Endodermal cell (in vitro differentiated cells): Measurements from ENCODE around the gene EPN2. TPM values are rescaled to one million over a fixed set of nuclear protein-coding genes. Genes with fewer than 3 reads are reported as not detected.

Source experiments
- DNase-seq: peaks from one replicate; pipeline ENCODE4 v3.0.0-alpha.2; 2017
- H3K27ac ChIP-seq: 2 replicates; pipeline ENCODE4 v1.5.1; 2013; ENCODE audit warnings: mild to moderate bottlenecking, low read depth, low read length, moderate library complexity
- H3K27me3 ChIP-seq: 2 replicates; pipeline ENCODE4 v1.6.1; 2013; ENCODE audit warnings: mild to moderate bottlenecking, low read length, moderate library complexity; ENCODE audit not compliant: insufficient read depth, control insufficient read depth, poor library complexity, severe bottlenecking
- H3K36me3 ChIP-seq: 2 replicates; pipeline ENCODE4 v1.7.0; 2013; ENCODE audit warnings: mild to moderate bottlenecking, low read length, moderate library complexity; ENCODE audit not compliant: control insufficient read depth, insufficient read depth
- H3K4me1 ChIP-seq: one replicate; pipeline ENCODE4 v1.7.0; 2013; ENCODE audit warnings: low read length; ENCODE audit not compliant: control insufficient read depth, insufficient read depth
- H3K4me3 ChIP-seq: 2 replicates; pipeline ENCODE4 v1.5.1; 2013; ENCODE audit warnings: mild to moderate bottlenecking, low read length, moderate library complexity
- H3K9ac ChIP-seq: 2 replicates; pipeline ENCODE4 v1.6.1; 2013; ENCODE audit warnings: mild to moderate bottlenecking, low read length, moderate library complexity; ENCODE audit not compliant: poor library complexity, severe bottlenecking; ENCODE audit errors: extremely low read depth
- H3K9me3 ChIP-seq: 2 replicates; pipeline ENCODE4 v1.6.1; 2013; ENCODE audit warnings: mild to moderate bottlenecking, low read length, moderate library complexity; ENCODE audit not compliant: control insufficient read depth
- H3K27ac Mint-ChIP-seq: 2 replicates; pipeline ENCODE4 v1.8.0; 2020; ENCODE audit warnings: mixed read lengths
- H3K27me3 Mint-ChIP-seq: 2 replicates; pipeline ENCODE4 v1.8.0; 2021; ENCODE audit warnings: mild to moderate bottlenecking, mixed read lengths; ENCODE audit not compliant: insufficient read depth
- H3K36me3 Mint-ChIP-seq: 2 replicates; pipeline ENCODE4 v1.8.0; 2020; ENCODE audit warnings: low read depth, mixed read lengths
- H3K4me1 Mint-ChIP-seq: 2 replicates; pipeline ENCODE4 v1.8.0; 2020; ENCODE audit warnings: mixed read lengths
- H3K4me3 Mint-ChIP-seq: 2 replicates; pipeline ENCODE4 v1.8.0; 2020; ENCODE audit warnings: mild to moderate bottlenecking, moderate library complexity, mixed read lengths
- H3K9me3 Mint-ChIP-seq: 2 replicates; pipeline ENCODE4 v1.8.0; 2020; ENCODE audit warnings: mild to moderate bottlenecking, mixed read lengths
- CTCF ChIP-seq: fragments of 200-600 bp; sonication (generic); conservative IDR thresholded peaks from 2 replicates; pipeline ENCODE4 v1.5.0; 2021; ENCODE audit warnings: antibody characterized with exemption, mild to moderate bottlenecking
- WGBS, 2 experiments: methylation state at CpG; one replicate each; pipeline versions ENCODE4 v1.1.5 to v1.1.7; 2013; ENCODE audit warnings: missing lambda C conversion rate in 2 of 2, mixed read lengths in 1 of 2; ENCODE audit not compliant: insufficient coverage in 1 of 2, insufficient read length in 1 of 2; 5-methylcytosine and 5-hydroxymethylcytosine counted together
- total RNA-seq, 2 donors: library from RNA; stranded (reverse); fragmentation: NEBNext Ultra II Directional in 1 of 2; extraction: Animal tissue kit (Norgen Biotek cat#: 25700) in 1 of 2; gene quantifications; 2 replicates in 1 of 2; 3 replicates in 1 of 2; pipeline ENCODE4 v1.2.1, GENCODE V29; 2021

EPN2 gene
- total RNA-seq, 2 donors from 2014 or later: 46.0 to 50.9 TPM

DNA sequence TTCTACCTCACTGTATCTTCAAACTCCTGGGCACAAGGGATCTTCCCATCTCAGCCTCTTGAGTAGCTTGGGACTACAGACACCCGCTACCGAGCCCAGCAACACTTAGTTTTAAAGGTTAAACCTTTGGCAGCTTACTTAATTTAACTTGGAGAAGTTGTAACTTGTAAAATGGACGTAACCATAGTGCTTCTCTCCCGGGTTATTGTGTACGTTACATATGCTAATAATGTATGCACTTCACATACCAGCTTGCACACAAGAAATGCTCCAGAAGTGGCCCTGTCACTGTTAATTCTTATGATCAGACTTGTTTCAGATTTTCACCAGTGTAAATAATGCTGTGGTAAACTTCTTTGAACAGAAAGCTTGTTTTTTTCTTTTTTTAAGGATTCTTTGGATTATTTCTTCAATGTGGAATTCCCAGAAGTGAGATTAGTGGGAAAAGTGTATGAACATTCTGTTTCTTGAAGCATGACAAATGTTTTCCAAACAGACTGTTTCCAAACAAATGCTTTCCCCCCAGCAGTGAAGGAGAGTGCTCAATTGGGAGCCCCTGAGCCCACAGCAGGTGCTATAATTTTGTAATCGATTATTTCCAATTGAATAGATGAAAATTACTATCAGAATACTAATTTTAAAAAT is 61.5 kb downstream of the EPN2 start:
- DNase-seq: no peak
- Mint-ChIP-seq H3K27me3 (no peaks in the 10 kb centered on the region), H3K9me3 (no peaks in the 10 kb centered on the region), H3K27ac (no peak overlapping the region), H3K4me3 (no peak overlapping the region), H3K36me3 (peaks cover 10% of the 10 kb centered on the region), H3K4me1 (peaks cover 14% of the 10 kb centered on the region)
- H3K9me3 ChIP-seq: no peaks in the 10 kb centered on the region
- 93 to 97% methylated on average over 2 to 5 of the region's 6 CpGs for WGBS, 2 experiments
- H3K9ac ChIP-seq: no peak overlapping the region
- H3K36me3 ChIP-seq: no peaks in the 10 kb centered on the region
- H3K27ac ChIP-seq: peak overlapping the region; percentile 66
- TF ChIP-seq CTCF: no peak
- H3K27me3 ChIP-seq: no peaks in the 10 kb centered on the region
- no peaks in the 10 kb centered on the region for H3K4me1 ChIP-seq
- no peak overlapping the region for H3K4me3 ChIP-seq

- no peak overlapping the region for H3K4me3 Mint-ChIP-seq
- TF ChIP-seq CTCF: no peak
- Histone ChIP-seq H3K27ac (peak overlapping the region; percentile 25), H3K36me3 (no peaks in the 10 kb centered on the region), H3K4me3 (no peak overlapping the region), H3K9me3 (no peaks in the 10 kb centered on the region), H3K9ac (no peak overlapping the region), H3K4me1 (no peaks in the 10 kb centered on the region), H3K27me3 (no peaks in the 10 kb centered on the region)
- DNase-seq: no peak
- no peaks in the 10 kb centered on the region for H3K9me3 Mint-ChIP-seq
- H3K27ac Mint-ChIP-seq: no peak overlapping the region
- peaks cover 14% of the 10 kb centered on the region for H3K4me1 Mint-ChIP-seq
- H3K27me3 Mint-ChIP-seq: no peaks in the 10 kb centered on the region
- H3K36me3 Mint-ChIP-seq: peaks cover 10% of the 10 kb centered on the region
- 83 to 87% methylated on average over 2 to 4 of the region's 4 CpGs for WGBS, 2 experiments
Observed at GRCh38 chr17:19299214-19299747, 62.1 kb downstream of the EPN2 start.

DNA sequence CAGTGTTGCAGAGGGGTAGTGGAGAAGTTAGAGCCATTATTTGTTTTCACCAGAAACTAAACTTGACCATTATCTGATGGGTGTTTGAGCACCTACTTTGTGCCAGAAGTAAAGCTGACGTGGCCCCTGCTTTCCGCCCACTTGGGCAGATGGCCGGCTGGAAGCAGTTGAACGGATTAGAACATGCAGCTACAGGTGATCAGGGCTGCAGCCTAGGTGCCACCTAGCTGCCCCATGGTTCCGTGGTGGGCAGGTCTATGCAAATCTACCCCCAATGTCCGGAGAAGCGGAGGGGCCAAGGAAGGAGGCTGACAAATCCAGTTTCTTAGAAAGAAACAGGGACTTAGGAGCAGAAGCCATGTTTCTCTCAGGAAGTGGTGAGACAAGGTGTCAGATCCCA is 62.7 kb downstream of the EPN2 start:
- H3K36me3 ChIP-seq: no peaks in the 10 kb centered on the region
- DNase-seq: no peak
- no peaks in the 10 kb centered on the region for H3K9me3 ChIP-seq
- Mint-ChIP-seq H3K27ac (no peak overlapping the region), H3K36me3 (peaks cover 10% of the 10 kb centered on the region), H3K4me1 (peaks cover 14% of the 10 kb centered on the region), H3K4me3 (no peak overlapping the region), H3K9me3 (no peaks in the 10 kb centered on the region), H3K27me3 (no peaks in the 10 kb centered on the region)
- H3K4me3 ChIP-seq: no peak overlapping the region
- no peak overlapping the region for H3K9ac ChIP-seq
- no peak for TF ChIP-seq CTCF
- H3K4me1 ChIP-seq: no peaks in the 10 kb centered on the region
- 93 to 96% methylated on average over 7 of the region's 7 CpGs for WGBS, 2 experiments
- H3K27me3 ChIP-seq: no peaks in the 10 kb centered on the region
- peak overlapping the region; percentile 25 for H3K27ac ChIP-seq
